ENCODE measurements around the gene RIF1.
"Not testable (repeated sequence)": the region's sequence is repeated elsewhere in the genome, so short reads cannot be mapped to it uniquely, and the experiment has no call there.

The RIF1 gene

GRCh38 chr2:151408788-151409600, 708 bp upstream of the RIF1 start:
- Histone ChIP-seq H3K9me3 (ENCODE audit: control insufficient read depth, insufficient read depth, low read length) (no peaks in the 10 kb centered on the region), H3K27ac (ENCODE audit: low read depth, low read length) (peak overlapping the region; percentile 71), H3K36me3 (ENCODE audit: control insufficient read depth, low read length) (peaks cover 40% of the 10 kb centered on the region), H3K27me3 (ENCODE audit: control insufficient read depth, low read length) (no peaks in the 10 kb centered on the region), H3K4me2 (ENCODE audit: low read length) (peak overlapping the region; percentile 55), H3F3A (ENCODE audit: control insufficient read depth, insufficient read depth) (no peaks in the 10 kb centered on the region), H3K4me3 (ENCODE audit: low read length) (peak overlapping the region; percentile 96), H4K20me1 (ENCODE audit: control insufficient read depth, insufficient read depth, low read depth, low read length) (0 out of 2 replicates have a peak, but pooled peaks cover 3% of the 10 kb centered on the region), H3K9me2 (replicated peaks; ENCODE audit: control insufficient read depth, low read length) (no peaks in the 10 kb centered on the region), H3K79me2 (ENCODE audit: control insufficient read depth, low read length) (peaks cover 46% of the 10 kb centered on the region), H3K4me1 (ENCODE audit: control insufficient read depth, low read length) (peaks cover 21% of the 10 kb centered on the region)
- TF ChIP-seq EZH2phosphoT487 (IDR thresholded peaks at IDR 0.05; ENCODE audit: borderline replicate concordance, low read length), result no peak
- TF ChIP-seq CTCF (IDR thresholded peaks at IDR 0.05; ENCODE audit: low read depth, low read length, poor library complexity, severe bottlenecking), result no peak

GRCh38 chr2:151410485-151410834, 758 bp downstream of the RIF1 start:
- no peaks in the 10 kb centered on the region for H3K27me3 ChIP-seq (ENCODE audit: control insufficient read depth, low read length)
- peaks cover 60% of the 10 kb centered on the region for H3K79me2 ChIP-seq (ENCODE audit: control insufficient read depth, low read length)
- H3K36me3 ChIP-seq (ENCODE audit: control insufficient read depth, low read length), result peaks cover 50% of the 10 kb centered on the region
- peak overlapping the region; percentile 96 for H3K4me3 ChIP-seq (ENCODE audit: low read length)
- H3K4me2 ChIP-seq (ENCODE audit: low read length), result peak overlapping the region; percentile 55
- TF ChIP-seq CTCF (IDR thresholded peaks at IDR 0.05; ENCODE audit: low read depth, low read length, poor library complexity, severe bottlenecking), result no peak
- no peak for TF ChIP-seq EZH2phosphoT487 (IDR thresholded peaks at IDR 0.05; ENCODE audit: borderline replicate concordance, low read length)
- H3K9me2 ChIP-seq (replicated peaks; ENCODE audit: control insufficient read depth, low read length), result no peaks in the 10 kb centered on the region
- H4K20me1 ChIP-seq (ENCODE audit: control insufficient read depth, insufficient read depth, low read depth, low read length), result 0 out of 2 replicates have a peak, but pooled peaks cover 3% of the 10 kb centered on the region
- H3K4me1 ChIP-seq (ENCODE audit: control insufficient read depth, low read length), result peaks cover 21% of the 10 kb centered on the region
- H3K27ac ChIP-seq (ENCODE audit: low read depth, low read length), result peak overlapping the region; percentile 71
- H3F3A ChIP-seq (ENCODE audit: control insufficient read depth, insufficient read depth), result no peaks in the 10 kb centered on the region
- H3K9me3 ChIP-seq (ENCODE audit: control insufficient read depth, insufficient read depth, low read length), result no peaks in the 10 kb centered on the region

GRCh38 chr2:151417650-151418049, 7.9 kb downstream of the RIF1 start:
- no peak overlapping the region for H3K27ac ChIP-seq (ENCODE audit: low read depth, low read length)
- H3K36me3 ChIP-seq (ENCODE audit: control insufficient read depth, low read length), result peaks cover 88% of the 10 kb centered on the region
- TF ChIP-seq CTCF (IDR thresholded peaks at IDR 0.05; ENCODE audit: low read depth, low read length, poor library complexity, severe bottlenecking), result no peak
- TF ChIP-seq EZH2phosphoT487 (IDR thresholded peaks at IDR 0.05; ENCODE audit: borderline replicate concordance, low read length), result no peak
- peaks cover 11% of the 10 kb centered on the region for H4K20me1 ChIP-seq (ENCODE audit: control insufficient read depth, insufficient read depth, low read depth, low read length)
- peaks cover 90% of the 10 kb centered on the region for H3K79me2 ChIP-seq (ENCODE audit: control insufficient read depth, low read length)
- H3K9me3 ChIP-seq (ENCODE audit: control insufficient read depth, insufficient read depth, low read length), result no peaks in the 10 kb centered on the region
- no peaks in the 10 kb centered on the region for H3K27me3 ChIP-seq (ENCODE audit: control insufficient read depth, low read length)
- no peaks in the 10 kb centered on the region for H3K9me2 ChIP-seq (replicated peaks; ENCODE audit: control insufficient read depth, low read length)
- H3K4me1 ChIP-seq (ENCODE audit: control insufficient read depth, low read length), result peaks cover under 1% of the 10 kb centered on the region; the same call in 1 of the 2 replicates
- H3K4me3 ChIP-seq (ENCODE audit: low read length), result no peak overlapping the region
- no peak overlapping the region for H3K4me2 ChIP-seq (ENCODE audit: low read length)
- H3F3A ChIP-seq (ENCODE audit: control insufficient read depth, insufficient read depth), result no peaks in the 10 kb centered on the region

GRCh38 chr2:151421681-151422080, 12.0 kb downstream of the RIF1 start:
- peaks cover 92% of the 10 kb centered on the region for H3K36me3 ChIP-seq (ENCODE audit: control insufficient read depth, low read length)

More at GRCh38 chr2:151421681-151422080, 12.0 kb downstream of the RIF1 start:
- not testable (repeated sequence) for H3K27ac ChIP-seq (ENCODE audit: low read depth, low read length); H3K9me3 ChIP-seq (ENCODE audit: control insufficient read depth, insufficient read depth, low read length); H3K4me3 ChIP-seq (ENCODE audit: low read length); H3F3A ChIP-seq (ENCODE audit: control insufficient read depth, insufficient read depth); H3K9me2 ChIP-seq (replicated peaks; ENCODE audit: control insufficient read depth, low read length); H4K20me1 ChIP-seq (ENCODE audit: control insufficient read depth, insufficient read depth, low read depth, low read length); H3K4me1 ChIP-seq (ENCODE audit: control insufficient read depth, low read length); H3K27me3 ChIP-seq (ENCODE audit: control insufficient read depth, low read length); H3K4me2 ChIP-seq (ENCODE audit: low read length)
- H3K79me2 ChIP-seq (ENCODE audit: control insufficient read depth, low read length), result peaks cover 90% of the 10 kb centered on the region
